ENCODE results near the gene AFF3.

DNA sequence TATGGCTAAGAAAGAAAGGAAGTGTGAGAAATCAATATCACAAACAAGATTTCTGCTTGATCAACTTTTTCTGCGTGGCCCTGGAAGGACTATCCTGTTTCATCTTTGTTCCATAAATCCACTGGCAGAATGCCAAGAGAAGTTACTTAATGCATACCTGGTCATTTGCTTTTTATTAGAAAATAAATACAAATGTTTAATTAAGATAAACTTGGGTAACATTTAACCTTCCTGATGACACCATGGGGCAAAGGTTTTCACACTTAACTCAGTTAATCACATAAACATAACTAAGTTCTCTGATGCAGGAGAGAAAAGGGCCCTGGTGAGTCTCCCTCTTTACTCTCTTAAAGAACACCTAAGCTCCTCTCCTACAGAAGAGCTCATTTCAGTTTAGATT lies 203.3 kb downstream of the AFF3 start:
- TF ChIP-seq EZH2 (conservative IDR thresholded peaks at IDR 0.05; ENCODE audit: low read depth, low read length) (no peak), RBFOX2 (IDR thresholded peaks at IDR 0.05; ENCODE audit: low read depth, low read length) (no peak), PBX3 (CRISPR knock-in tag; IDR thresholded peaks at IDR 0.05; ENCODE audit: borderline replicate concordance) (no peak), DPF2 (CRISPR knock-in tag; IDR thresholded peaks at IDR 0.05; ENCODE audit: borderline replicate concordance, low read depth) (no peak), KDM5A (IDR thresholded peaks at IDR 0.05; ENCODE audit: borderline replicate concordance, low read length) (no peak), GABPA (IDR thresholded peaks at IDR 0.05; ENCODE audit: low read depth, low read length) (no peak), GABPA (CRISPR knock-in tag; IDR thresholded peaks at IDR 0.05; ENCODE audit: low read depth) (no peak), BCLAF1 (IDR thresholded peaks at IDR 0.05) (no peak), CC2D1A (CRISPR knock-in tag; IDR thresholded peaks at IDR 0.05) (no peak), POLR2A (IDR thresholded peaks at IDR 0.05; ENCODE audit: insufficient read depth in 1 of 2, low read depth in 2 of 2, low read length in 2 of 2) (no peak), EP300 (IDR thresholded peaks at IDR 0.05; ENCODE audit: low read depth in 2 of 2, low read length in 2 of 2) (no peak), EP300 (CRISPR knock-in tag; IDR thresholded peaks at IDR 0.05; ENCODE audit: borderline replicate concordance) (no peak), SRF (IDR thresholded peaks at IDR 0.05; ENCODE audit: low read depth, low read length) (no peak)
- TF ChIP-seq, protein P1, sequence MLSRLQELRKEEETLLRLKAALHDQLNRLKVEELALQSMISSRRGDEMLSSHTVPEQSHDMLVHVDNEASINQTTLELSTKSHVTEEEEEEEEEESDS (CRISPR knock-in tag; IDR thresholded peaks at IDR 0.05; ENCODE audit: borderline replicate concordance) = no peak
- TF ChIP-seq, protein P2, sequence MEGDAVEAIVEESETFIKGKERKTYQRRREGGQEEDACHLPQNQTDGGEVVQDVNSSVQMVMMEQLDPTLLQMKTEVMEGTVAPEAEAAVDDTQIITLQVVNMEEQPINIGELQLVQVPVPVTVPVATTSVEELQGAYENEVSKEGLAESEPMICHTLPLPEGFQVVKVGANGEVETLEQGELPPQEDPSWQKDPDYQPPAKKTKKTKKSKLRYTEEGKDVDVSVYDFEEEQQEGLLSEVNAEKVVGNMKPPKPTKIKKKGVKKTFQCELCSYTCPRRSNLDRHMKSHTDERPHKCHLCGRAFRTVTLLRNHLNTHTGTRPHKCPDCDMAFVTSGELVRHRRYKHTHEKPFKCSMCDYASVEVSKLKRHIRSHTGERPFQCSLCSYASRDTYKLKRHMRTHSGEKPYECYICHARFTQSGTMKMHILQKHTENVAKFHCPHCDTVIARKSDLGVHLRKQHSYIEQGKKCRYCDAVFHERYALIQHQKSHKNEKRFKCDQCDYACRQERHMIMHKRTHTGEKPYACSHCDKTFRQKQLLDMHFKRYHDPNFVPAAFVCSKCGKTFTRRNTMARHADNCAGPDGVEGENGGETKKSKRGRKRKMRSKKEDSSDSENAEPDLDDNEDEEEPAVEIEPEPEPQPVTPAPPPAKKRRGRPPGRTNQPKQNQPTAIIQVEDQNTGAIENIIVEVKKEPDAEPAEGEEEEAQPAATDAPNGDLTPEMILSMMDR (CRISPR knock-in tag; IDR thresholded peaks at IDR 0.05) = no peak

All from HepG2 (cell line).